Stimulated activated CD8-positive, alpha-beta memory T cell treated with anti-CD3 and anti-CD28 coated beads, Interleukin-15, amount 100 ng/mL, for 24 hours (primary cell): ENCODE results near the gene C2CD2.
"Not testable (repeated sequence)": the region's sequence is repeated elsewhere in the genome, so short reads cannot be mapped to it uniquely, and the experiment has no call there.

Experiments
- DNase-seq: peaks from one replicate; pipeline ENCODE4 v3.0.0-alpha.2; 2020; ENCODE audit warnings: low read depth

C2CD2 gene

GRCh38 chr21:41958886-41959563, 5.2 kb upstream of the C2CD2 start:
- DNase-seq = no peak

GRCh38 chr21:41957991-41958766, 4.4 kb upstream of the C2CD2 start:
- no peak for DNase-seq

- DNase-seq = no peak
Observed at GRCh38 chr21:41956926-41957729, 3.3 kb upstream of the C2CD2 start.

- DNase-seq = no peak
Observed at GRCh38 chr21:41955516-41955915, 1.7 kb upstream of the C2CD2 start.

GRCh38 chr21:41954654-41955499, 1.1 kb upstream of the C2CD2 start:
- DNase-seq = no peak

- no peak for DNase-seq
Observed at GRCh38 chr21:41953249-41953830, 478 bp downstream of the C2CD2 start.

- DNase-seq = no peak
Observed at GRCh38 chr21:41952568-41953248, 1.1 kb downstream of the C2CD2 start.

- DNase-seq = no peak
Observed at GRCh38 chr21:41951876-41952567, 1.8 kb downstream of the C2CD2 start.

- no peak for DNase-seq
Observed at GRCh38 chr21:41950941-41951351, 2.9 kb downstream of the C2CD2 start.

- not testable (repeated sequence) for DNase-seq
Observed at GRCh38 chr21:41949631-41950030, 4.2 kb downstream of the C2CD2 start.

- no peak for DNase-seq
Observed at GRCh38 chr21:41948901-41949300, 4.9 kb downstream of the C2CD2 start.

GRCh38 chr21:41948078-41948895, 5.5 kb downstream of the C2CD2 start:
- DNase-seq = no peak

- no peak for DNase-seq
Observed at GRCh38 chr21:41945982-41946381, 7.8 kb downstream of the C2CD2 start.

- DNase-seq = no peak
Observed at GRCh38 chr21:41943851-41944250, 10.0 kb downstream of the C2CD2 start.

GRCh38 chr21:41942457-41942856, 11.4 kb downstream of the C2CD2 start:
- DNase-seq = no peak

- no peak for DNase-seq
Observed at GRCh38 chr21:41941941-41942340, 11.9 kb downstream of the C2CD2 start.

GRCh38 chr21:41940431-41940830, 13.4 kb downstream of the C2CD2 start:
- no peak for DNase-seq

GRCh38 chr21:41939391-41939790, 14.4 kb downstream of the C2CD2 start:
- no peak for DNase-seq

GRCh38 chr21:41933313-41934079, 20.3 kb downstream of the C2CD2 start:
- DNase-seq = no peak
